Loucy (cell line): Measurements from ENCODE around the gene SIGLEC11.

Source experiments
- H2AFZ ChIP-seq: fragments of 200-600 bp; sonication (generic); 2 replicates; pipeline ENCODE4 v1.6.0; 2016; ENCODE audit warnings: antibody characterized with exemption, mild to moderate bottlenecking, low read length, moderate library complexity
- H3F3A ChIP-seq: fragments of 200-600 bp; 2 replicates; pipeline ENCODE4 v1.6.0; 2016; ENCODE audit warnings: antibody characterized with exemption, low read depth, mild to moderate bottlenecking
- H3K27me3 ChIP-seq: fragments of 200-600 bp; sonication (generic); 2 replicates; pipeline ENCODE4 v1.6.1; 2014; ENCODE audit warnings: low read length, mild to moderate bottlenecking; ENCODE audit not compliant: insufficient read depth, poor library complexity, severe bottlenecking
- H3K36me3 ChIP-seq: fragments of 200-600 bp; sonication (generic); 2 replicates; pipeline ENCODE4 v1.6.1; 2016; ENCODE audit warnings: low read length; ENCODE audit not compliant: insufficient read depth
- H3K4me1 ChIP-seq: fragments of 200-600 bp; sonication (generic); 2 replicates; pipeline ENCODE4 v1.5.1; 2014; ENCODE audit warnings: low read length, mild to moderate bottlenecking; ENCODE audit not compliant: insufficient read depth, poor library complexity, severe bottlenecking
- H3K4me2 ChIP-seq: fragments of 200-600 bp; sonication (generic); 2 replicates; pipeline ENCODE4 v1.6.0; 2014; ENCODE audit warnings: antibody characterized with exemption, low read length, low read depth, mild to moderate bottlenecking; ENCODE audit not compliant: poor library complexity, severe bottlenecking
- H3K4me3 ChIP-seq: fragments of 200-600 bp; sonication (generic); 2 replicates; pipeline ENCODE4 v1.5.1; 2014; ENCODE audit warnings: low read length, mild to moderate bottlenecking, mixed read lengths; ENCODE audit not compliant: poor library complexity, severe bottlenecking
- H3K79me2 ChIP-seq: fragments of 200-600 bp; sonication (generic); 2 replicates; pipeline ENCODE4 v1.6.1; 2014; ENCODE audit warnings: low read length; ENCODE audit not compliant: insufficient read depth
- H3K9ac ChIP-seq: fragments of 200-600 bp; sonication (generic); 2 replicates; pipeline ENCODE4 v1.6.0; 2014; ENCODE audit warnings: mild to moderate bottlenecking, low read depth, low read length, moderate library complexity; ENCODE audit not compliant: poor library complexity, severe bottlenecking
- H3K9me2 ChIP-seq: fragments of 200-600 bp; sonication (generic); replicated peaks from 2 replicates; pipeline ENCODE4 v1.6.1; 2016; ENCODE audit warnings: low read depth, low read length, mixed read lengths
- H3K9me3 ChIP-seq: fragments of 200-600 bp; sonication (generic); 2 replicates; pipeline ENCODE4 v1.6.1; 2014; ENCODE audit warnings: mild to moderate bottlenecking, antibody characterized with exemption, low read length, low read depth; ENCODE audit not compliant: insufficient read depth
- H4K20me1 ChIP-seq: fragments of 200-600 bp; sonication (generic); 2 replicates; pipeline ENCODE4 v1.6.0; 2014; ENCODE audit warnings: antibody characterized with exemption, low read length, mild to moderate bottlenecking; ENCODE audit not compliant: insufficient read depth, poor library complexity, severe bottlenecking
- CTCF ChIP-seq: fragments of 200-600 bp; sonication (generic); conservative IDR thresholded peaks from 2 replicates; pipeline ENCODE4 v1.5.1; 2014; ENCODE audit warnings: mild to moderate bottlenecking, antibody characterized with exemption, low read length
- EZH2phosphoT487 ChIP-seq: fragments of 200-600 bp; IDR thresholded peaks from 2 replicates; pipeline ENCODE4 v1.6.1; 2018; ENCODE audit warnings: antibody characterized with exemption, mild to moderate bottlenecking, moderate library complexity, borderline replicate concordance

The SIGLEC11 gene

GRCh38 chr19:50000038-50000840, 39.3 kb upstream of the SIGLEC11 start:
- H3K9me3 ChIP-seq: no peaks in the 10 kb centered on the region
- peaks cover 13% of the 10 kb centered on the region for H4K20me1 ChIP-seq
- peaks cover 22% of the 10 kb centered on the region for H3K4me1 ChIP-seq
- no peaks in the 10 kb centered on the region for H3K79me2 ChIP-seq
- TF ChIP-seq CTCF (no peak), EZH2phosphoT487 (no peak)
- H3K36me3 ChIP-seq: peaks cover 35% of the 10 kb centered on the region; the same call in 1 of the 2 replicates
- H3K4me3 ChIP-seq: no peak overlapping the region
- H3K9me2 ChIP-seq: no peaks in the 10 kb centered on the region
- no peaks in the 10 kb centered on the region for H3K27me3 ChIP-seq
- no peak overlapping the region for H3K9ac ChIP-seq
- H2AFZ ChIP-seq: no peak overlapping the region
- no peaks in the 10 kb centered on the region for H3F3A ChIP-seq
- no peak overlapping the region for H3K4me2 ChIP-seq

GRCh38 chr19:49999371-50000010, 38.5 kb upstream of the SIGLEC11 start:
- H3K4me3 ChIP-seq: no peak overlapping the region
- H3K4me2 ChIP-seq: no peak overlapping the region
- peaks cover 39% of the 10 kb centered on the region; the same call in 1 of the 2 replicates for H3K36me3 ChIP-seq
- no peaks in the 10 kb centered on the region for H3K79me2 ChIP-seq
- no peaks in the 10 kb centered on the region for H3K9me2 ChIP-seq
- H4K20me1 ChIP-seq: peaks cover 13% of the 10 kb centered on the region
- H3K4me1 ChIP-seq: peaks cover 17% of the 10 kb centered on the region
- no peak overlapping the region for H3K9ac ChIP-seq
- H3F3A ChIP-seq: no peaks in the 10 kb centered on the region
- no peak overlapping the region for H2AFZ ChIP-seq
- TF ChIP-seq CTCF: no peak
- no peak for TF ChIP-seq EZH2phosphoT487
- H3K27me3 ChIP-seq: no peaks in the 10 kb centered on the region
- H3K9me3 ChIP-seq: no peaks in the 10 kb centered on the region

GRCh38 chr19:49997709-49998108, 36.7 kb upstream of the SIGLEC11 start:
- Histone ChIP-seq H3K79me2 (no peaks in the 10 kb centered on the region), H3F3A (no peaks in the 10 kb centered on the region), H3K4me2 (no peak overlapping the region), H3K27me3 (no peaks in the 10 kb centered on the region), H3K36me3 (peaks cover 44% of the 10 kb centered on the region; the same call in 1 of the 2 replicates), H4K20me1 (no peaks in the 10 kb centered on the region), H3K9ac (no peak overlapping the region), H2AFZ (no peak overlapping the region), H3K4me3 (no peak overlapping the region), H3K9me3 (no peaks in the 10 kb centered on the region), H3K4me1 (no peaks in the 10 kb centered on the region), H3K9me2 (no peaks in the 10 kb centered on the region)
- TF ChIP-seq CTCF: no peak
- TF ChIP-seq EZH2phosphoT487: no peak
